GM12878 (cell line): ENCODE measurements around the gene MICB. TPM values are rescaled to one million over a fixed set of nuclear protein-coding genes. Genes with fewer than 3 reads are reported as not detected.

Experiments
- BACH1 ChIP-seq: fragments of 450-650 bp; IDR thresholded peaks from 2 replicates; pipeline ENCODE4 v1.6.1; 2017; ENCODE audit warnings: mild to moderate bottlenecking, borderline replicate concordance
- BHLHE40 ChIP-seq, 2 experiments: fragments of 450-650 bp in 1 of 2; IDR thresholded peaks; 2 replicates each; pipeline ENCODE4 v1.6.1; 2011 to 2017; ENCODE audit warnings: low read depth in 2 of 2, borderline replicate concordance in 1 of 2, improper control_type of control experiment in 1 of 2, low read length in 1 of 2, mild to moderate bottlenecking in 1 of 2
- CUX1 ChIP-seq: IDR thresholded peaks from 2 replicates; pipeline ENCODE4 v1.6.1; 2012; ENCODE audit warnings: improper control_type of control experiment, low read depth, low read length; ENCODE audit not compliant: insufficient replicate concordance
- ELK1 ChIP-seq: IDR thresholded peaks from 2 replicates; pipeline ENCODE4 v1.6.1; 2012; ENCODE audit warnings: low read depth, low read length, improper control_type of control experiment
- GABPA ChIP-seq: IDR thresholded peaks from 2 replicates; pipeline ENCODE4 v1.6.1; 2014; ENCODE audit warnings: antibody characterized with exemption, low read depth, mild to moderate bottlenecking, inconsistent platforms
- IKZF2 ChIP-seq, 2 experiments: fragments of 450-650 bp; IDR thresholded peaks; 2 replicates each; pipeline ENCODE4 v1.6.1; 2017; ENCODE audit warnings: mild to moderate bottlenecking in 2 of 2, moderate library complexity in 2 of 2
- MTA2 ChIP-seq: fragments of 450-650 bp; IDR thresholded peaks from 2 replicates; pipeline ENCODE4 v1.6.1; 2016; ENCODE audit warnings: low read depth, mild to moderate bottlenecking, moderate library complexity
- NBN ChIP-seq: fragments of 450-650 bp; IDR thresholded peaks from 2 replicates; pipeline ENCODE4 v1.6.1; 2016
- NR2C2 ChIP-seq: IDR thresholded peaks from 2 replicates; pipeline ENCODE4 v1.6.1; 2011; ENCODE audit warnings: borderline replicate concordance, low read depth; ENCODE audit not compliant: control insufficient read depth, insufficient read length
- PAX5 ChIP-seq: IDR thresholded peaks from 2 replicates; pipeline ENCODE4 v1.6.1; 2011; ENCODE audit warnings: low read depth, low read length, borderline replicate concordance
- PBX3 ChIP-seq: IDR thresholded peaks from 2 replicates; pipeline ENCODE4 v1.6.1; 2011; ENCODE audit warnings: mild to moderate bottlenecking, low read depth, low read length, moderate library complexity; ENCODE audit not compliant: insufficient replicate concordance
- PKNOX1 ChIP-seq: fragments of 450-650 bp; IDR thresholded peaks from 2 replicates; pipeline ENCODE4 v1.6.1; 2016; ENCODE audit warnings: mild to moderate bottlenecking
- PML ChIP-seq: IDR thresholded peaks from 2 replicates; pipeline ENCODE4 v1.6.1; 2012; ENCODE audit warnings: low read length, inconsistent platforms
- RAD21 ChIP-seq: IDR thresholded peaks from 2 replicates; pipeline ENCODE4 v1.6.1; 2011; ENCODE audit warnings: mild to moderate bottlenecking, low read depth, low read length, moderate library complexity; ENCODE audit not compliant: insufficient read depth
- RELB ChIP-seq: fragments of 450-650 bp; IDR thresholded peaks from 2 replicates; pipeline ENCODE4 v1.6.1; 2017; ENCODE audit warnings: low read depth, mild to moderate bottlenecking, moderate library complexity
- SIX5 ChIP-seq: IDR thresholded peaks from 2 replicates; pipeline ENCODE4 v1.6.1; 2011; ENCODE audit warnings: mild to moderate bottlenecking, low read depth, low read length, moderate library complexity; ENCODE audit not compliant: severe bottlenecking
- STAT3 ChIP-seq: IDR thresholded peaks from 2 replicates; pipeline ENCODE4 v1.6.1; 2011; ENCODE audit warnings: low read depth, low read length, improper control_type of control experiment
- ZNF622 ChIP-seq: fragments of 450-650 bp; IDR thresholded peaks from 2 replicates; pipeline ENCODE4 v1.6.1; 2017; ENCODE audit warnings: mild to moderate bottlenecking, inconsistent platforms
- ZSCAN29 ChIP-seq: fragments of 450-650 bp; IDR thresholded peaks from 2 replicates; pipeline ENCODE4 v1.6.1; 2017; ENCODE audit warnings: mild to moderate bottlenecking, moderate library complexity
- polyA plus RNA-seq, 11 experiments: library from polyadenylated mRNA; depleted of rRNA in 4 of 11; unstranded in 6 of 11; stranded (reverse) in 5 of 11; fragments of >200 nt; fragmentation: Nextera tagmentation in 4 of 11; fragmentation: Illumina TruSeq in 1 of 11; extraction: Ambion mirVana in 4 of 11; extraction: Trizol in 1 of 11; gene quantifications; 1 replicate in 1 of 11; 2 replicates in 10 of 11; pipeline versions ENCODE4 v1.2.1 to v1.2.3, GENCODE V29; 2011 to 2016; ENCODE audit warnings: inconsistent platforms in 2 of 11, missing spikeins in 2 of 11, low read depth in 1 of 11
- total RNA-seq, 4 experiments: library from RNA; depleted of rRNA in 3 of 4; stranded (reverse); fragments of >200 nt in 3 of 4; fragmentation: Illumina TruSeq in 1 of 4; extraction: Trizol in 1 of 4; gene quantifications; 2 replicates each; pipeline versions ENCODE4 v1.2.1 to v1.2.3, GENCODE V29; 2013 to 2021

Gene MICB
- total and polyA plus RNA-seq, 10 of the 15 experiments (the other 5 are each of a cell fraction or from before 2014, with no cell fraction given): 9.0 to 37.1 (median 17.8) TPM

GRCh38 chr6:31546958-31547726 is 49.2 kb downstream of the MICB start, which contains the start of gene NFKBIL1 (continued):
- TF ChIP-seq RELB (peak; percentile 82), STAT3 (no peak), BACH1 (no peak), NBN (0 out of 2 replicates have a peak, but pooled peaks have one; percentile 59), ZSCAN29 (no peak), MTA2 (0 out of 2 replicates have a peak, but pooled peaks have one; percentile 35), PML (no peak; the same call in 1 of the 2 replicates), RAD21 (no peak), BHLHE40 (IDR thresholded peaks at IDR 0.05; ENCODE audit: borderline replicate concordance in 1 of 2, low read depth in 2 of 2, low read length in 1 of 2) (no peak), ZNF622 (no peak), NR2C2 (no peak), ELK1 (peak; percentile 82), IKZF2 (IDR thresholded peaks at IDR 0.05) (peak in 1 of 2 experiments; percentile 45; a peak in 2 of 4 replicates), GABPA (peak; percentile 100), SIX5 (peak; percentile 96), PKNOX1 (peak; percentile 73), CUX1 (no peak), PAX5 (no peak), PBX3 (no peak)
